Mucosa of rectum (tissue), 2 donors: Measurements from ENCODE around the gene DNASE1L2.

Experiments
- H3K27ac ChIP-seq, 2 donors: one replicate each; pipeline ENCODE4 v1.7.0; 2013; ENCODE audit warnings: inconsistent platforms in 2 of 2, low read depth in 2 of 2, low read length in 2 of 2
- H3K27me3 ChIP-seq, 2 donors: one replicate each; pipeline ENCODE4 v1.7.0; 2013; ENCODE audit warnings: low read length in 2 of 2; ENCODE audit not compliant: control insufficient read depth in 2 of 2, insufficient read depth in 2 of 2
- H3K36me3 ChIP-seq, 2 donors: one replicate each; pipeline ENCODE4 v1.7.0; 2013; ENCODE audit warnings: low read length in 2 of 2; ENCODE audit not compliant: control insufficient read depth in 2 of 2, insufficient read depth in 2 of 2
- H3K4me1 ChIP-seq, 2 donors: one replicate each; pipeline ENCODE4 v1.7.0; 2013; ENCODE audit warnings: low read length in 2 of 2, mild to moderate bottlenecking in 1 of 2; ENCODE audit not compliant: control insufficient read depth in 2 of 2, insufficient read depth in 2 of 2
- H3K4me3 ChIP-seq, 2 donors: one replicate each; pipeline ENCODE4 v1.7.0; 2013; ENCODE audit warnings: low read length in 2 of 2
- H3K9ac ChIP-seq, 2 donors: one replicate each; pipeline ENCODE4 v1.7.0; 2013; ENCODE audit warnings: low read length in 2 of 2, low read depth in 1 of 2, mild to moderate bottlenecking in 1 of 2
- H3K9me3 ChIP-seq, 2 donors: one replicate each; pipeline ENCODE4 v1.7.0; 2013; ENCODE audit warnings: low read length in 2 of 2; ENCODE audit not compliant: control insufficient read depth in 2 of 2
- donor health status: healthy.
- donor health status: Normal muscosa, but diverticular disease.

DNASE1L2 gene

GRCh38 chr16:2223221-2223941, 12.9 kb upstream of the DNASE1L2 start, which contains the start of gene E4F1:
TSS of gene E4F1 (plus strand) at chr16:2223591. CDS start at chr16:2223614, 23 bp downstream.
- no peaks in the 10 kb centered on the region for H3K9me3 ChIP-seq
- peak within 1 kb of the TSS; percentile 77 to 85 for H3K4me3 ChIP-seq
- H3K9ac ChIP-seq: peak within 1 kb of the TSS; percentile 79 to 93
- H3K4me1 ChIP-seq: peaks cover 14 to 15% of the 10 kb centered on the region in 2 donors
- H3K27me3 ChIP-seq: no peaks in the 10 kb centered on the region
- H3K27ac ChIP-seq: peak within 1 kb of the TSS; percentile 88 to 90
- H3K36me3 ChIP-seq: peaks cover 0 to 4% of the 10 kb centered on the region in 2 donors

- Histone ChIP-seq H3K27ac (peak overlapping the region; percentile 88 to 90), H3K36me3 (peaks cover 5 to 11% of the 10 kb centered on the region in 2 donors), H3K9me3 (no peaks in the 10 kb centered on the region), H3K4me3 (peak overlapping the region; percentile 77 to 85), H3K27me3 (no peaks in the 10 kb centered on the region), H3K4me1 (peaks cover 14 to 15% of the 10 kb centered on the region in 2 donors), H3K9ac (peak overlapping the region; percentile 79 to 93)
Measured at GRCh38 chr16:2223942-2224486, 12.2 kb upstream of the DNASE1L2 start.

- H3K36me3 ChIP-seq: peaks cover 16 to 28% of the 10 kb centered on the region in 2 donors
- H3K9ac ChIP-seq: no peak overlapping the region
- H3K27ac ChIP-seq: peak overlapping the region; percentile 9 to 40
- H3K4me3 ChIP-seq: no peak overlapping the region
- H3K27me3 ChIP-seq: no peaks in the 10 kb centered on the region
- peaks cover 14 to 15% of the 10 kb centered on the region in 2 donors for H3K4me1 ChIP-seq
- no peaks in the 10 kb centered on the region for H3K9me3 ChIP-seq
Measured at GRCh38 chr16:2226245-2226793, 9.9 kb upstream of the DNASE1L2 start.

GRCh38 chr16:2226918-2227317, 9.3 kb upstream of the DNASE1L2 start:
- Histone ChIP-seq H3K9me3 (no peaks in the 10 kb centered on the region), H3K4me3 (no peak overlapping the region), H3K36me3 (peaks cover 22 to 34% of the 10 kb centered on the region in 2 donors), H3K4me1 (peaks cover 14 to 15% of the 10 kb centered on the region in 2 donors), H3K9ac (no peak overlapping the region), H3K27ac (no peak overlapping the region), H3K27me3 (no peaks in the 10 kb centered on the region)

- Histone ChIP-seq H3K4me3 (no peak overlapping the region), H3K9me3 (no peaks in the 10 kb centered on the region), H3K36me3 (peaks cover 31 to 45% of the 10 kb centered on the region in 2 donors), H3K9ac (no peak overlapping the region), H3K4me1 (peaks cover 14 to 15% of the 10 kb centered on the region in 2 donors), H3K27me3 (no peaks in the 10 kb centered on the region), H3K27ac (no peak overlapping the region)
Measured at GRCh38 chr16:2228161-2228824, 8.0 kb upstream of the DNASE1L2 start.

GRCh38 chr16:2229091-2229490, 7.2 kb upstream of the DNASE1L2 start:
- no peaks in the 10 kb centered on the region for H3K9me3 ChIP-seq
- peaks cover 36 to 49% of the 10 kb centered on the region in 2 donors for H3K36me3 ChIP-seq
- no peak overlapping the region for H3K9ac ChIP-seq
- H3K4me1 ChIP-seq: peaks cover 13 to 14% of the 10 kb centered on the region in 2 donors
- no peaks in the 10 kb centered on the region for H3K27me3 ChIP-seq
- no peak overlapping the region for H3K27ac ChIP-seq
- no peak overlapping the region for H3K4me3 ChIP-seq

GRCh38 chr16:2229632-2230250, 6.5 kb upstream of the DNASE1L2 start:
- no peaks in the 10 kb centered on the region for H3K9me3 ChIP-seq
- no peak overlapping the region for H3K4me3 ChIP-seq
- no peak overlapping the region for H3K9ac ChIP-seq
- peaks cover 42 to 55% of the 10 kb centered on the region in 2 donors for H3K36me3 ChIP-seq
- no peak overlapping the region for H3K27ac ChIP-seq
- peaks cover 6 to 9% of the 10 kb centered on the region in 2 donors for H3K4me1 ChIP-seq
- H3K27me3 ChIP-seq: no peaks in the 10 kb centered on the region

- peaks cover 48 to 62% of the 10 kb centered on the region in 2 donors for H3K36me3 ChIP-seq
- H3K9ac ChIP-seq: no peak overlapping the region
- no peaks in the 10 kb centered on the region for H3K27me3 ChIP-seq
- peaks cover 6 to 8% of the 10 kb centered on the region in 2 donors for H3K4me1 ChIP-seq
- H3K9me3 ChIP-seq: no peaks in the 10 kb centered on the region
- no peak overlapping the region for H3K4me3 ChIP-seq
- H3K27ac ChIP-seq: no peak overlapping the region
Measured at GRCh38 chr16:2230376-2230775, 5.9 kb upstream of the DNASE1L2 start.

GRCh38 chr16:2231016-2231931, 5.0 kb upstream of the DNASE1L2 start:
- H3K9ac ChIP-seq: no peak overlapping the region
- no peak overlapping the region for H3K4me3 ChIP-seq
- peaks cover 49 to 63% of the 10 kb centered on the region in 2 donors for H3K36me3 ChIP-seq
- peaks cover 5 to 9% of the 10 kb centered on the region in 2 donors for H3K4me1 ChIP-seq
- no peaks in the 10 kb centered on the region for H3K9me3 ChIP-seq
- H3K27me3 ChIP-seq: peaks cover under 1 to 1% of the 10 kb centered on the region in 2 donors
- no peak overlapping the region for H3K27ac ChIP-seq
